Measurements from ENCODE around the gene SBNO2. TPM values are rescaled to one million over a fixed set of nuclear protein-coding genes. Genes with fewer than 3 reads are reported as not detected.
A peak's percentile ranks its signal among the peaks of the same experiment; 100 is the strongest.

The SBNO2 gene
- total RNA-seq, 1 experiment from 2014 or later, result 46.3 TPM

DNA sequence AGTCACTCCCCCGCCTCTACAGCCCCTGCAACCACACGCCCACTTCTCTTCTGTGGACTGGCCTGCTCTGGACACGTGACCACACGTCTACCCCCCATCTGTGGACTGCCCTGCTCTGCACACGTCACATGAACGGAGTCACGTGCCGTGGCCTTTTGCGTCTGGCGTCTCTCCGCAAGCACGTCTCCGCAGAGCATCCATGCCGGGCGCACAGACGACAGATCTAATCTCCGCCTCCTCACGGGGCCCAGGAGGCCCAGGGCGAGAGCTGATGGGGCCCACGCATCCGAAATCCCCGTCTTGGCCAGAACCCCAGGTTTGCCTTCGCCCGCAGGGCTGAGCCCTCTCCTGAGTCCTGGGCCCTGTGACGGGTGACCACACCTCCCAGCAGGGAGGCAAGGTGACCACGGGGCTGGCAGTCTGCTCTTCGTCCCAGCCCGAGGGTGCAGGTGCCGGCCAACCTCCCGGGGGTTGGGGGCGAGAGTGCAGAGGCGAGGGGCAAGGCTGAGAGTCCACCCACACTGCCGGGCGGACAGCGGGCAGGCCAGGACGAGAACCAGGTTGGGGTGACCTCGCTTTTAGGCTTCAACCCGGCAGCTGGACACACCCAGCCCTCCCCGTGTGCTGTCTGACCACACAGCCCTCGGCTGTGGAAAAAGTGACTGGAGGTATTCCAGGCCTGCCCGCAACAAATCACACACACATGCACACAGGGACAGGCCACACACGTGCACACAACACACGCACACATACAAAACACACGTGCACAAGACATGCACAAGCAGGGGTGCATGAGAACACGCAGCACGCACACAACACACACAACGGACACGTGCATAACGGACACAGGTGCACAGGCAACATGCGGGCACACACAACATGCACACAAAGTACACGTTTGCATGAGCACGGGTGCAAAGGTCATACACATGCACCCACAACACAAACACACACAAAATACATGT, 3.9 kb downstream of the SBNO2 start:
- H2BK12ac ChIP-seq (ENCODE audit: insufficient read length, low read depth, low read length), result no peak overlapping the region
- no peak overlapping the region for H3T11ph ChIP-seq (ENCODE audit: low read length)
- WGBS (ENCODE audit: extremely low coverage, insufficient read length, low lambda C conversion rate), result no CpG with 5 or more reads among the region's 52 CpGs
- Mint-ChIP-seq H3K27me3 (ENCODE audit: low read depth) (no peaks in the 10 kb centered on the region; the same call in 1 of the 2 replicates), H3K27ac (peak overlapping the region; percentile 71 to 93 (median 78); a peak in 6 of 7 replicates), H3K4me3 (peak overlapping the region in 1 of 2 experiments; percentile 10; a peak in 3 of 5 replicates), H3K4me1 (peaks cover 24 to 32% of the 10 kb centered on the region in 2 experiments), H3K9me3 (no peaks in the 10 kb centered on the region), H3K36me3 (ENCODE audit: insufficient read depth in 1 of 3, low read depth in 3 of 3) (peaks cover 0 to 12% (median 7%) of the 10 kb centered on the region in 3 experiments)
- H3K4ac ChIP-seq (ENCODE audit: low read depth, low read length), result no peak overlapping the region
- H2BK15ac ChIP-seq (ENCODE audit: low read depth, low read length), result no peak overlapping the region
- no peak overlapping the region for H3K9ac ChIP-seq (ENCODE audit: extremely low read depth, insufficient read length, low read length)
- no peak overlapping the region for H3K56ac ChIP-seq (ENCODE audit: insufficient read length, low read depth, low read length)
- H4K8ac ChIP-seq (replicated peaks; ENCODE audit: insufficient read length, low read depth, low read length), result no peak overlapping the region
- H2BK20ac ChIP-seq (ENCODE audit: low read depth, low read length, poor library complexity, severe bottlenecking), result no peak overlapping the region
- H2BK120ac ChIP-seq (ENCODE audit: low read depth, low read length, poor library complexity, severe bottlenecking), result no peak overlapping the region
- DNase-seq, result no peak
- H3K23me2 ChIP-seq (ENCODE audit: insufficient read length, low read depth, low read length, poor library complexity, severe bottlenecking), result peaks cover 8% of the 10 kb centered on the region
- peaks cover under 1% of the 10 kb centered on the region for H3K79me1 ChIP-seq (ENCODE audit: insufficient read depth, low read depth, low read length, poor library complexity, severe bottlenecking)
- H3K23ac ChIP-seq (ENCODE audit: insufficient read length, low read depth, low read length), result peak overlapping the region; percentile 21
- no peaks in the 10 kb centered on the region for H3K27me3 ChIP-seq (ENCODE audit: insufficient read depth, low read length)
- no peak overlapping the region for H4K91ac ChIP-seq (ENCODE audit: insufficient read length, low read depth, low read length)
- no peak overlapping the region for H3K14ac ChIP-seq (ENCODE audit: insufficient read depth, low read length)
- H3K9me3 ChIP-seq (ENCODE audit: control insufficient read depth, low read depth, low read length), result no peaks in the 10 kb centered on the region
- H4K5ac ChIP-seq (ENCODE audit: insufficient read length, low read depth, low read length), result peak overlapping the region; percentile 14
- H2AFZ ChIP-seq (ENCODE audit: low read length), result no peak overlapping the region
- no peak overlapping the region for H2BK5ac ChIP-seq (ENCODE audit: insufficient read length, low read length)
- H3K27ac ChIP-seq (ENCODE audit: insufficient read length, low read depth, low read length), result no peak overlapping the region
- no peak overlapping the region for H3K4me2 ChIP-seq (ENCODE audit: insufficient read depth, insufficient read length, low read length)
- no peak overlapping the region for H3K18ac ChIP-seq (ENCODE audit: insufficient read length, low read depth, low read length)
- H2AK5ac ChIP-seq (ENCODE audit: insufficient read length, low read length), result no peak overlapping the region
- peaks cover 5% of the 10 kb centered on the region for H4K20me1 ChIP-seq (ENCODE audit: control insufficient read depth, insufficient read depth, insufficient read length)
- H3K79me2 ChIP-seq (ENCODE audit: insufficient read depth, low read length), result peaks cover 12% of the 10 kb centered on the region; the same call in 1 of the 2 replicates
- H3K4me1 ChIP-seq (ENCODE audit: insufficient read depth, low read length), result no peaks in the 10 kb centered on the region
- TF ChIP-seq, protein P1, sequence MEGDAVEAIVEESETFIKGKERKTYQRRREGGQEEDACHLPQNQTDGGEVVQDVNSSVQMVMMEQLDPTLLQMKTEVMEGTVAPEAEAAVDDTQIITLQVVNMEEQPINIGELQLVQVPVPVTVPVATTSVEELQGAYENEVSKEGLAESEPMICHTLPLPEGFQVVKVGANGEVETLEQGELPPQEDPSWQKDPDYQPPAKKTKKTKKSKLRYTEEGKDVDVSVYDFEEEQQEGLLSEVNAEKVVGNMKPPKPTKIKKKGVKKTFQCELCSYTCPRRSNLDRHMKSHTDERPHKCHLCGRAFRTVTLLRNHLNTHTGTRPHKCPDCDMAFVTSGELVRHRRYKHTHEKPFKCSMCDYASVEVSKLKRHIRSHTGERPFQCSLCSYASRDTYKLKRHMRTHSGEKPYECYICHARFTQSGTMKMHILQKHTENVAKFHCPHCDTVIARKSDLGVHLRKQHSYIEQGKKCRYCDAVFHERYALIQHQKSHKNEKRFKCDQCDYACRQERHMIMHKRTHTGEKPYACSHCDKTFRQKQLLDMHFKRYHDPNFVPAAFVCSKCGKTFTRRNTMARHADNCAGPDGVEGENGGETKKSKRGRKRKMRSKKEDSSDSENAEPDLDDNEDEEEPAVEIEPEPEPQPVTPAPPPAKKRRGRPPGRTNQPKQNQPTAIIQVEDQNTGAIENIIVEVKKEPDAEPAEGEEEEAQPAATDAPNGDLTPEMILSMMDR (conservative IDR thresholded peaks at IDR 0.05), result no peak
